OCI-M2 (cell line): ENCODE data around the gene MSH5.
A peak's percentile ranks its signal among the peaks of the same experiment; 100 is the strongest.
"Not testable (repeated sequence)": the region's sequence is repeated elsewhere in the genome, so short reads cannot be mapped to it uniquely, and the experiment has no call there.

ENCODE experiments used
- DNase-seq: peaks from one replicate; lab custom pipeline; 2025; ENCODE audit not compliant: unreplicated experiment; lab: John Stamatoyannopoulos, UW

MSH5 gene

GRCh38 chr6:31777667-31778050, 37.9 kb downstream of the MSH5 start:
- DNase-seq = no peak

GRCh38 chr6:31778193-31778592, 38.4 kb downstream of the MSH5 start:
- DNase-seq = no peak

GRCh38 chr6:31778999-31779885, 39.4 kb downstream of the MSH5 start:
- DNase-seq = no peak

- DNase-seq = no peak
Observed at GRCh38 chr6:31779908-31780307, 40.1 kb downstream of the MSH5 start.

GRCh38 chr6:31780507-31781243, 40.9 kb downstream of the MSH5 start:
- no peak for DNase-seq

GRCh38 chr6:31781244-31782125, 41.7 kb downstream of the MSH5 start:
- no peak for DNase-seq

GRCh38 chr6:31782126-31782855, 42.5 kb downstream of the MSH5 start:
- DNase-seq = no peak

GRCh38 chr6:31784098-31784925, 44.5 kb downstream of the MSH5 start:
- DNase-seq = no peak

GRCh38 chr6:31785475-31785874, 45.7 kb downstream of the MSH5 start:
- DNase-seq = no peak

- peak; percentile 67 for DNase-seq
Observed at GRCh38 chr6:31791324-31792089, 51.7 kb downstream of the MSH5 start.

GRCh38 chr6:31792090-31792374, 52.2 kb downstream of the MSH5 start:
- no peak for DNase-seq

- no peak for DNase-seq
Observed at GRCh38 chr6:31792761-31793171, 53.0 kb downstream of the MSH5 start.

GRCh38 chr6:31793927-31794245, 54.1 kb downstream of the MSH5 start:
- not testable (repeated sequence) for DNase-seq

GRCh38 chr6:31794294-31794865, 54.6 kb downstream of the MSH5 start:
- DNase-seq = no peak

- DNase-seq = no peak
Observed at GRCh38 chr6:31794866-31795615, 55.2 kb downstream of the MSH5 start.

- peak; percentile 40 for DNase-seq
Observed at GRCh38 chr6:31795616-31796298, 56.0 kb downstream of the MSH5 start, which contains the start of gene VARS1. Gene VARS1, minus strand, starts transcription at chr6:31795752. Its CDS starts 535 bp downstream, at chr6:31795217.

GRCh38 chr6:31796993-31797385, 57.2 kb downstream of the MSH5 start:
- no peak for DNase-seq

- no peak for DNase-seq
Observed at GRCh38 chr6:31797588-31797987, 57.8 kb downstream of the MSH5 start.
